ENCODE results near the gene HDGFL2. TPM values are rescaled to one million over a fixed set of nuclear protein-coding genes. Genes with fewer than 3 reads are reported as not detected.
A peak's percentile ranks its signal among the peaks of the same experiment; 100 is the strongest.

The HDGFL2 gene
- total and polyA plus RNA-seq, 2 of the 8 experiments (the other 6 are each of a cell fraction or from before 2014, with no cell fraction given): 31.1 to 106 TPM

DNA sequence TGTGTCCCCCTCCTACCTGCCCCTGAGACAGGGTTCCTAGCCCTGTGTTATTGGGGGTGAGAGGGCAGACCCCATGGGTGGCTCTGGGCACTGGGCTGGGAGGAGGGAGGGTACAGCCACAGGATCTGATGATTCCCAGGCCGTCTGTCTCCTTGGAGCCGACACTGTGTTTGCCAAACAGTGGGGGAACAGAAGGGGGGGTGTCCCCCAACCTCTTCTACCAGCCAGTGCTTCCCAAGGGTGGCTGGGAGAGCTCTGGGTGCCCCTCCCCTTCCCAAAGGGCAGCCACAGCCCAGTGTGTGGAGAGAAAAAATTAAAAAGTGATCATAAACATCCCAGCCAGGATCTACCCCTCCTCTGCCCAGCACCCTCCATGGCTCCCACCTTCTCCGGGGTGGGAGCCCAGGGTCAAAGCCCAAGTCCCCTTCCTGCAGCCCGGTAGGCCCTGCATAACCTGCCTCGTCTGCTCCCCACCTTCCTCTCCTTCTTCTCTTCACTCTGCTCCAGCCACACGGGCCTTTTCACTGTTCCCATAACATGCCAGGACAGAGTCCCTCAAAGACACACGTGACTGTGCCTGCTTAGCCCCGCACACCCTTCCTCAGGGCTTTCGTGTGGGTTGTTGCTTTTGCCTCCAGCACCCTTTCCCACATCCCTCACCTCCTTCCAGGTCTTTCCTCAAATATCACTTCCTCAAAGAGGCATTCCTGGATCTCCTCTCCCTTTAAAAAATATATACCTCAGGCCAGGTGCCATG is 47.6 kb downstream of the HDGFL2 start:
- no peak overlapping the region for H4K91ac ChIP-seq (replicated peaks; ENCODE audit: insufficient read length, low read length)
- TF ChIP-seq TBP (IDR thresholded peaks at IDR 0.05; ENCODE audit: low read depth, low read length): no peak
- TF ChIP-seq KDM1A (IDR thresholded peaks at IDR 0.05; ENCODE audit: borderline replicate concordance, low read length): 0 out of 2 replicates have a peak, but pooled peaks have one; percentile 12
- H2AFZ ChIP-seq (ENCODE audit: low read length): no peak overlapping the region
- no peak overlapping the region for H2BK5ac ChIP-seq (ENCODE audit: low read depth, low read length)
- WGBS, 2 experiments (ENCODE audit: extremely low coverage in 1 of 2, insufficient coverage in 1 of 2, insufficient read length in 1 of 2, insufficient replicate concordance in 2 of 2, low coverage in 1 of 2, low lambda C conversion rate in 2 of 2, missing lambda C conversion rate in 1 of 2): 84% methylated on average over 8 of the region's 9 CpGs; no CpG with 5 or more reads in 1 of the 2 experiments
- no peaks in the 10 kb centered on the region for H4K20me1 ChIP-seq (replicated peaks in 1 of 2; ENCODE audit: control insufficient read depth in 1 of 2, insufficient read depth in 2 of 2, low read length in 2 of 2)
- no peak overlapping the region for H3K4ac ChIP-seq (replicated peaks; ENCODE audit: insufficient read length, low read depth, low read length)
- H3K4me3 ChIP-seq (ENCODE audit: extremely low read depth in 1 of 4, insufficient read depth in 2 of 4, low read depth in 3 of 4, low read length in 4 of 4): no peak overlapping the region
- H3K23ac ChIP-seq (ENCODE audit: insufficient read length): no peak overlapping the region
- no peak overlapping the region; the same call in 1 of the 2 replicates for H4K8ac ChIP-seq (ENCODE audit: extremely low read depth, insufficient read depth, low read length)
- H2BK15ac ChIP-seq (ENCODE audit: low read length): no peak overlapping the region
- H3K79me2 ChIP-seq (ENCODE audit: control insufficient read depth in 1 of 2, insufficient read depth in 2 of 2, low read length in 2 of 2): no peaks in the 10 kb centered on the region
- peak overlapping the region; percentile 65; the same call in 1 of the 2 replicates for H2AK5ac ChIP-seq (ENCODE audit: low read depth, low read length)
- H3K56ac ChIP-seq (replicated peaks; ENCODE audit: insufficient read length, low read depth, low read length): no peak overlapping the region
- peaks cover 0 to 21% (median 15%) of the 10 kb centered on the region in 4 experiments; a peak in 5 of 7 replicates for H3K27me3 ChIP-seq (replicated peaks in 1 of 4; ENCODE audit: control insufficient read depth in 3 of 4, extremely low read depth in 1 of 4, insufficient read depth in 3 of 4, low read length in 3 of 4)
- H2BK120ac ChIP-seq (replicated peaks; ENCODE audit: low read depth, low read length): no peak overlapping the region
- H2BK12ac ChIP-seq (ENCODE audit: low read depth, low read length): 0 out of 2 replicates have a peak overlapping the region, but pooled peaks have one; percentile 9
- FAIRE-seq (no peak), DNase-seq (ENCODE audit: low read depth in 1 of 2, low spot score in 2 of 2) (no peak)
- H3K18ac ChIP-seq (ENCODE audit: extremely low read depth, low read length): no peak overlapping the region
- peaks cover 0 to 3% (median under 1%) of the 10 kb centered on the region in 4 experiments; a peak in 4 of 7 replicates for H3K4me1 ChIP-seq (replicated peaks in 1 of 4; ENCODE audit: control insufficient read depth in 3 of 4, insufficient read depth in 4 of 4, low read length in 3 of 4)
- no peaks in the 10 kb centered on the region for H3K23me2 ChIP-seq (ENCODE audit: low read depth, low read length)
- ChIA-PET POLR2A (ENCODE audit: partially characterized antibody) (interaction anchor here (1.2 to 3.8 kb wide), 4 partner anchors 12 to 113 kb away, joined by 3 to 27 read pairs (median 9); partner anchors contain the start of gene PLIN5), CTCF (ENCODE audit: partially characterized antibody) (interaction anchor here (1.8 to 8.9 kb wide), 2 partner anchors 10 to 18 kb away, joined by 3 to 174 read pairs; partner anchors contain the start of genes LRG1 and PLIN5)
- H4K5ac ChIP-seq (ENCODE audit: insufficient read length, low read depth, low read length): no peak overlapping the region
- no peak overlapping the region for H2BK20ac ChIP-seq (ENCODE audit: low read length)
- H3K36me3 ChIP-seq (ENCODE audit: control insufficient read depth in 2 of 4, insufficient read depth in 4 of 4, low read length in 3 of 4): no peaks in the 10 kb centered on the region
- H3K4me2 ChIP-seq (ENCODE audit: insufficient read depth in 1 of 2, low read depth in 2 of 2, low read length in 2 of 2): no peak overlapping the region
- H3K9ac ChIP-seq (replicated peaks in 1 of 4; ENCODE audit: extremely low read depth in 1 of 4, low read depth in 3 of 4, low read length in 3 of 4): no peak overlapping the region; a peak in 1 of 7 replicates
- no peak overlapping the region for H3K14ac ChIP-seq (ENCODE audit: insufficient read length)
- no peaks in the 10 kb centered on the region for H3K79me1 ChIP-seq (ENCODE audit: low read depth, low read length)
- H3K27ac ChIP-seq (ENCODE audit: low read depth, low read length): no peak overlapping the region
- H3K9me3 ChIP-seq (ENCODE audit: insufficient read depth in 2 of 2, low read depth in 1 of 2, low read length in 1 of 2): no peaks in the 10 kb centered on the region
